Fibroblast of villous mesenchyme (primary cell): Measurements from ENCODE around the gene ADARB1. TPM values are rescaled to one million over a fixed set of nuclear protein-coding genes. Genes with fewer than 3 reads are reported as not detected.
A peak's percentile ranks its signal among the peaks of the same experiment; 100 is the strongest.

Experiments used
- DNase-seq: peaks from one replicate; pipeline ENCODE4 v3.0.0-alpha.2; 2010; ENCODE audit warnings: low read depth
- H3K4me3 ChIP-seq: 2 replicates; pipeline ENCODE4 v1.5.1; 2011; ENCODE audit warnings: low read depth, mild to moderate bottlenecking, low read length
- total RNA-seq: library from RNA; depleted of rRNA; stranded (reverse); fragments of >200 nt; gene quantifications from 2 replicates; pipeline ENCODE4 v1.2.3, GENCODE V29; 2012
- TF ChIP-seq, protein P1 (sequence below): IDR thresholded peaks from 2 replicates; pipeline ENCODE4 v1.5.1; 2012; ENCODE audit warnings: low read depth, mild to moderate bottlenecking, low read length; ENCODE audit not compliant: insufficient read depth

ADARB1 gene
- total RNA-seq, 1 donor: 16.4 TPM

- DNase-seq: no peak
- no peak overlapping the region for H3K4me3 ChIP-seq
- TF ChIP-seq, protein P1, sequence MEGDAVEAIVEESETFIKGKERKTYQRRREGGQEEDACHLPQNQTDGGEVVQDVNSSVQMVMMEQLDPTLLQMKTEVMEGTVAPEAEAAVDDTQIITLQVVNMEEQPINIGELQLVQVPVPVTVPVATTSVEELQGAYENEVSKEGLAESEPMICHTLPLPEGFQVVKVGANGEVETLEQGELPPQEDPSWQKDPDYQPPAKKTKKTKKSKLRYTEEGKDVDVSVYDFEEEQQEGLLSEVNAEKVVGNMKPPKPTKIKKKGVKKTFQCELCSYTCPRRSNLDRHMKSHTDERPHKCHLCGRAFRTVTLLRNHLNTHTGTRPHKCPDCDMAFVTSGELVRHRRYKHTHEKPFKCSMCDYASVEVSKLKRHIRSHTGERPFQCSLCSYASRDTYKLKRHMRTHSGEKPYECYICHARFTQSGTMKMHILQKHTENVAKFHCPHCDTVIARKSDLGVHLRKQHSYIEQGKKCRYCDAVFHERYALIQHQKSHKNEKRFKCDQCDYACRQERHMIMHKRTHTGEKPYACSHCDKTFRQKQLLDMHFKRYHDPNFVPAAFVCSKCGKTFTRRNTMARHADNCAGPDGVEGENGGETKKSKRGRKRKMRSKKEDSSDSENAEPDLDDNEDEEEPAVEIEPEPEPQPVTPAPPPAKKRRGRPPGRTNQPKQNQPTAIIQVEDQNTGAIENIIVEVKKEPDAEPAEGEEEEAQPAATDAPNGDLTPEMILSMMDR: no peak
These were observed 33.6 kb upstream of the ADARB1 start for GRCh38 chr21:45040739-45041138.

- TF ChIP-seq, protein P1: no peak
- DNase-seq: peak; percentile 98
- peak overlapping the region; percentile 31 for H3K4me3 ChIP-seq
These were observed 33.0 kb upstream of the ADARB1 start for GRCh38 chr21:45041351-45041805.

DNA sequence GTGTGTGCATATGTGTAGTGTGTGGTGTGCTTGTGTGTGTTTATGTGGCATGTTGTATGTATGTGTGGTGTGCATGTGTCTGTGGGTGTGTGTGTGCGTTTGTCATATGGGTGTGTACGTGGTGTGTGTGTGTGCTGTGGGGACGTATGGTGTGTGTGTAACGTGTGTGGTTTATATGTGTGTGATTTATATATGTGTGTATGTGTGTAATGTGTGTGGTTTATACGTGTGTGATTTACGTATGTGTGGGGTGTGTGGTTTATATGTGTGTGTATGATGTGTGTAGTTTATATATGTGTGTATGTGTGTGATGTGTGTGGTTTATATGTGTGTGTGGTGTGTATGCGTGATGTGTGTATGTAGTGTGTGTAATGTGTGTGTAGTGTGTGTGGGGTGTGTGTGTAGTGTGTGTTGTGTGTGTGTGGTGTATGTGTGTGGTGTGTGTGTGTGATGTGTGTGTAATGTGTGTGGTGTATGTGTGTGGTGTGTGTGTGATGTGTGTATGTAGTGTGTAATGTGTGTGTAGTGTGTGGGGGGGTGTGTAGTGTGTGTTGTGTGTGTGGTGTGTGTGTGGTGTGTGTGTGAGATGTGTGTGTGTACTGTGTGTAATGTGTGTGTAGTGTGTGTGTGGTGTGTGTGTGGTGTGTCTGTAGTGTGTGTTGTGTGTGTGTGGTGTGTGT, 32.3 kb upstream of the ADARB1 start:
- DNase-seq: no peak
- no peak overlapping the region for H3K4me3 ChIP-seq
- TF ChIP-seq, protein P1: no peak

DNA sequence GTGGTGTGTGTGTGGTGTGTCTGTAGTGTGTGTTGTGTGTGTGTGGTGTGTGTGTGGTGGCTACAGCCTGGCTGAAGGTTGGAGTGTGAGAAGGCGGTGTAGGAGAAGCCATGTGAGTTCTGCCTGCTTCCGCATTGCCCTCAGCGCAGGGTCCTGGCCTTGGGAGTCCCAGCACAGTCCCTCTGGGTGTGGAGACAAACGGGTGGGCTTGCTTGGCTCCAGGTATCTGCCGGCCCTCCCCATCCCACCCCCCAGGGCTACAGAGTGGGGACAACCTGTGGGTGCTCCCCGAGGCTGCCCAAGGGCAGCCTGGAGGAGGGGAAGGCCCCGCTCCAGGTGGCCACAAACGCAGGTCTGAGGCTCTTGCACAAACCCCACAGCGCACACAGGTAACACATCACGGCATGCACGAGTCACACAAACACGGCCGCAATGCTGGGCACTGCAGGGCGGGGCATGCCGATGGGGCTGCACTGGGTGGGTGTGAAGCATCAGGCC, 31.7 kb upstream of the ADARB1 start:
- no peak overlapping the region for H3K4me3 ChIP-seq
- no peak for DNase-seq
- TF ChIP-seq, protein P1: no peak

DNA sequence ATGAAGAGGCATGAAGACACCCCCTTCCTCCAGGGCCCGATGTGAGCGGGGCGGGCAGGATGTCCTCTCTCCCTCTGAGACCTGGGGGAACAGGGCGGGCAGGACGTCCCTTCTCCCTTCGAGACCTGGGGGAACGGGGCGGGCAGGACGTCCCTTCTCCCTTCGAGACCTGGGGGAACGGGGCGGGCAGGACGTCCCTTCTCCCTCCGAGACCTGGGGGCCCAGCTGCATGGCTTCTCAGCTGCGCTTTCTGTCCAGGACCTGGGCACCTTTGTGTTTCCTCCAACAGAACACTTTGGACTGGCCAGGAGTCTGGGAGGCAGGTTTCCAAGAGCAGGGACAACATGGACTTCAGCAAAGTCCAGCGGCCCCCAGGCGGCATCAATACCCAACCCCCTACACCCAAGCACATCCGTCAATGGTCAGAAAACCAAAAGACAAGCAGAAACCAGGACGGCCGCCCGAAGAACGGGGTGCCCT, 30.8 kb upstream of the ADARB1 start:
- no peak overlapping the region for H3K4me3 ChIP-seq
- no peak for DNase-seq
- TF ChIP-seq, protein P1: no peak

- DNase-seq: peak; percentile 61
These were observed 28.9 kb upstream of the ADARB1 start for GRCh38 chr21:45045481-45045880.

More at GRCh38 chr21:45045481-45045880, 28.9 kb upstream of the ADARB1 start:
- H3K4me3 ChIP-seq: no peak overlapping the region
- TF ChIP-seq, protein P1: no peak
